HG03095 (cell line): ENCODE data around the gene SMTNL1.

Experiments used
- ATAC-seq: cut with Tn5 transposase; IDR thresholded peaks from one replicate; pipeline ENCODE4 v1.9.1; 2021; ENCODE audit warnings: moderate library complexity; ENCODE audit not compliant: unreplicated experiment

SMTNL1 gene

GRCh38 chr11:57586711-57587245 is 49.4 kb downstream of the SMTNL1 start:
- ATAC-seq, result no peak

GRCh38 chr11:57588046-57588710 is 50.8 kb downstream of the SMTNL1 start:
- ATAC-seq, result no peak

- ATAC-seq, result no peak
Measured at GRCh38 chr11:57596266-57596885, 59.0 kb downstream of the SMTNL1 start.

GRCh38 chr11:57597461-57597915 is 60.1 kb downstream of the SMTNL1 start, which contains the start of gene SERPING1:
SERPING1 (plus strand) TSS chr11:57597685; CDS start chr11:57598271, 586 bp downstream.
- no peak for ATAC-seq

GRCh38 chr11:57597916-57598830 is 60.8 kb downstream of the SMTNL1 start:
- ATAC-seq, result no peak

- no peak for ATAC-seq
Measured at GRCh38 chr11:57598831-57599155, 61.4 kb downstream of the SMTNL1 start.

- no peak for ATAC-seq
Measured at GRCh38 chr11:57599381-57599780, 62.0 kb downstream of the SMTNL1 start.
